HL-60 (cell line): Measurements from ENCODE around the gene COPZ2.
A peak's percentile ranks its signal among the peaks of the same experiment; 100 is the strongest.

Experiments
- GABPA ChIP-seq: IDR thresholded peaks from 2 replicates; pipeline ENCODE4 v1.6.1; 2012; ENCODE audit warnings: low read depth
- POLR2AphosphoS5 ChIP-seq: IDR thresholded peaks from 2 replicates; pipeline ENCODE4 v1.6.1; 2012; ENCODE audit warnings: low read depth
- SPI1 ChIP-seq: IDR thresholded peaks from 2 replicates; pipeline ENCODE4 v1.6.1; 2012; ENCODE audit warnings: low read depth, mild to moderate bottlenecking, borderline replicate concordance
- TF ChIP-seq, protein P1 (sequence below): IDR thresholded peaks from one replicate; pipeline ENCODE4 v1.5.1; 2011; ENCODE audit warnings: low read length, control low read depth, inconsistent platforms; ENCODE audit not compliant: insufficient read depth
- TF ChIP-seq, protein P2 (sequence below): IDR thresholded peaks from 2 replicates; pipeline ENCODE4 v1.6.1; 2012; ENCODE audit warnings: low read depth; ENCODE audit not compliant: insufficient replicate concordance

DNA sequence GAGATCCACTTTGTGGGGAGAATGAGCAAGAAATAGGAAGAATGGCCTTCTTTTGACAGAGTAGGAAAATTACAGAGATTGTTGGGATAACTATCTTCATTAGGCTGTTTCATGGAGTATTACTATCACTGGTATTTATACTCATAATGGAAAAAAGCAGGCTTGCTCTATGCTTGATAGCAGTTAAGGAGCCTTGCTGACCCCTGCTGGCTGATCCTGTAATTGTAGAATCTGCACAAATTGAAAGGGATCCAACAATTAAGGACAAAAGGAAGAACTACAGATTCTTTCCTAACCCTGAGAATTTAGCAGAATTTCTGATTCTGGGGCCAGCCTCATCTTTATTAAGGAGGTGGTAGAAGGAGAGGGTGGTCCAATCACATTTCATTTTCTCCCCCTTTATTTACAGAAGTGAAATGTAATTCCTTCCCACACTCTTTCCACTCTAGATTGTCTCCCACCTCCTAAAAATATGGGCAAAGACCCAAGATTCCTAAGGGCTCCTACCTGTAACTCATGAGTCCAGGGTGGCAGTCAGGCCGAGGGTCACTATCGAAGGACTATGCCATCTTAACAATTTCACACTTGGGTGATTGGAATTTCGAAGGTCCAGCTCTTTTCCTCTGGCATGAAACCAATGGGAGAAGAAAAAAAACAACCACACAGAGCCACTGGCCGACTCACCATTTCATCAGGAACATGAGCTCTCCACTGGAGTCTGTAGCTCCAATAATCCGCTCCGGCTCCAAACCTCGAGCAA is 36.9 kb upstream of the COPZ2 start:
- TF ChIP-seq, protein P1, sequence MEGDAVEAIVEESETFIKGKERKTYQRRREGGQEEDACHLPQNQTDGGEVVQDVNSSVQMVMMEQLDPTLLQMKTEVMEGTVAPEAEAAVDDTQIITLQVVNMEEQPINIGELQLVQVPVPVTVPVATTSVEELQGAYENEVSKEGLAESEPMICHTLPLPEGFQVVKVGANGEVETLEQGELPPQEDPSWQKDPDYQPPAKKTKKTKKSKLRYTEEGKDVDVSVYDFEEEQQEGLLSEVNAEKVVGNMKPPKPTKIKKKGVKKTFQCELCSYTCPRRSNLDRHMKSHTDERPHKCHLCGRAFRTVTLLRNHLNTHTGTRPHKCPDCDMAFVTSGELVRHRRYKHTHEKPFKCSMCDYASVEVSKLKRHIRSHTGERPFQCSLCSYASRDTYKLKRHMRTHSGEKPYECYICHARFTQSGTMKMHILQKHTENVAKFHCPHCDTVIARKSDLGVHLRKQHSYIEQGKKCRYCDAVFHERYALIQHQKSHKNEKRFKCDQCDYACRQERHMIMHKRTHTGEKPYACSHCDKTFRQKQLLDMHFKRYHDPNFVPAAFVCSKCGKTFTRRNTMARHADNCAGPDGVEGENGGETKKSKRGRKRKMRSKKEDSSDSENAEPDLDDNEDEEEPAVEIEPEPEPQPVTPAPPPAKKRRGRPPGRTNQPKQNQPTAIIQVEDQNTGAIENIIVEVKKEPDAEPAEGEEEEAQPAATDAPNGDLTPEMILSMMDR, result peak; percentile 71
- TF ChIP-seq POLR2AphosphoS5 (no peak), GABPA (no peak), SPI1 (no peak)
- TF ChIP-seq, protein P2, sequence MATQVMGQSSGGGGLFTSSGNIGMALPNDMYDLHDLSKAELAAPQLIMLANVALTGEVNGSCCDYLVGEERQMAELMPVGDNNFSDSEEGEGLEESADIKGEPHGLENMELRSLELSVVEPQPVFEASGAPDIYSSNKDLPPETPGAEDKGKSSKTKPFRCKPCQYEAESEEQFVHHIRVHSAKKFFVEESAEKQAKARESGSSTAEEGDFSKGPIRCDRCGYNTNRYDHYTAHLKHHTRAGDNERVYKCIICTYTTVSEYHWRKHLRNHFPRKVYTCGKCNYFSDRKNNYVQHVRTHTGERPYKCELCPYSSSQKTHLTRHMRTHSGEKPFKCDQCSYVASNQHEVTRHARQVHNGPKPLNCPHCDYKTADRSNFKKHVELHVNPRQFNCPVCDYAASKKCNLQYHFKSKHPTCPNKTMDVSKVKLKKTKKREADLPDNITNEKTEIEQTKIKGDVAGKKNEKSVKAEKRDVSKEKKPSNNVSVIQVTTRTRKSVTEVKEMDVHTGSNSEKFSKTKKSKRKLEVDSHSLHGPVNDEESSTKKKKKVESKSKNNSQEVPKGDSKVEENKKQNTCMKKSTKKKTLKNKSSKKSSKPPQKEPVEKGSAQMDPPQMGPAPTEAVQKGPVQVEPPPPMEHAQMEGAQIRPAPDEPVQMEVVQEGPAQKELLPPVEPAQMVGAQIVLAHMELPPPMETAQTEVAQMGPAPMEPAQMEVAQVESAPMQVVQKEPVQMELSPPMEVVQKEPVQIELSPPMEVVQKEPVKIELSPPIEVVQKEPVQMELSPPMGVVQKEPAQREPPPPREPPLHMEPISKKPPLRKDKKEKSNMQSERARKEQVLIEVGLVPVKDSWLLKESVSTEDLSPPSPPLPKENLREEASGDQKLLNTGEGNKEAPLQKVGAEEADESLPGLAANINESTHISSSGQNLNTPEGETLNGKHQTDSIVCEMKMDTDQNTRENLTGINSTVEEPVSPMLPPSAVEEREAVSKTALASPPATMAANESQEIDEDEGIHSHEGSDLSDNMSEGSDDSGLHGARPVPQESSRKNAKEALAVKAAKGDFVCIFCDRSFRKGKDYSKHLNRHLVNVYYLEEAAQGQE, result no peak
